Endodermal cell (in vitro differentiated cells): ENCODE measurements around the gene HAUS8. TPM values are rescaled to one million over a fixed set of nuclear protein-coding genes. Genes with fewer than 3 reads are reported as not detected.

ENCODE experiments used
- DNase-seq: peaks from one replicate; pipeline ENCODE4 v3.0.0-alpha.2; 2017
- H3K27ac ChIP-seq: 2 replicates; pipeline ENCODE4 v1.5.1; 2013; ENCODE audit warnings: mild to moderate bottlenecking, low read depth, low read length, moderate library complexity
- H3K27me3 ChIP-seq: 2 replicates; pipeline ENCODE4 v1.6.1; 2013; ENCODE audit warnings: mild to moderate bottlenecking, low read length, moderate library complexity; ENCODE audit not compliant: insufficient read depth, control insufficient read depth, poor library complexity, severe bottlenecking
- H3K36me3 ChIP-seq: 2 replicates; pipeline ENCODE4 v1.7.0; 2013; ENCODE audit warnings: mild to moderate bottlenecking, low read length, moderate library complexity; ENCODE audit not compliant: control insufficient read depth, insufficient read depth
- H3K4me1 ChIP-seq: one replicate; pipeline ENCODE4 v1.7.0; 2013; ENCODE audit warnings: low read length; ENCODE audit not compliant: control insufficient read depth, insufficient read depth
- H3K4me3 ChIP-seq: 2 replicates; pipeline ENCODE4 v1.5.1; 2013; ENCODE audit warnings: mild to moderate bottlenecking, low read length, moderate library complexity
- H3K9ac ChIP-seq: 2 replicates; pipeline ENCODE4 v1.6.1; 2013; ENCODE audit warnings: mild to moderate bottlenecking, low read length, moderate library complexity; ENCODE audit not compliant: poor library complexity, severe bottlenecking; ENCODE audit errors: extremely low read depth
- H3K9me3 ChIP-seq: 2 replicates; pipeline ENCODE4 v1.6.1; 2013; ENCODE audit warnings: mild to moderate bottlenecking, low read length, moderate library complexity; ENCODE audit not compliant: control insufficient read depth
- H3K27ac Mint-ChIP-seq: 2 replicates; pipeline ENCODE4 v1.8.0; 2020; ENCODE audit warnings: mixed read lengths
- H3K27me3 Mint-ChIP-seq: 2 replicates; pipeline ENCODE4 v1.8.0; 2021; ENCODE audit warnings: mild to moderate bottlenecking, mixed read lengths; ENCODE audit not compliant: insufficient read depth
- H3K36me3 Mint-ChIP-seq: 2 replicates; pipeline ENCODE4 v1.8.0; 2020; ENCODE audit warnings: low read depth, mixed read lengths
- H3K4me1 Mint-ChIP-seq: 2 replicates; pipeline ENCODE4 v1.8.0; 2020; ENCODE audit warnings: mixed read lengths
- H3K4me3 Mint-ChIP-seq: 2 replicates; pipeline ENCODE4 v1.8.0; 2020; ENCODE audit warnings: mild to moderate bottlenecking, moderate library complexity, mixed read lengths
- H3K9me3 Mint-ChIP-seq: 2 replicates; pipeline ENCODE4 v1.8.0; 2020; ENCODE audit warnings: mild to moderate bottlenecking, mixed read lengths
- WGBS, 2 experiments: methylation state at CpG; one replicate each; pipeline versions ENCODE4 v1.1.5 to v1.1.7; 2013; ENCODE audit warnings: missing lambda C conversion rate in 2 of 2, mixed read lengths in 1 of 2; ENCODE audit not compliant: insufficient coverage in 1 of 2, insufficient read length in 1 of 2; 5-methylcytosine and 5-hydroxymethylcytosine counted together
- total RNA-seq, 2 donors: library from RNA; stranded (reverse); fragmentation: NEBNext Ultra II Directional in 1 of 2; extraction: Animal tissue kit (Norgen Biotek cat#: 25700) in 1 of 2; gene quantifications; 2 replicates in 1 of 2; 3 replicates in 1 of 2; pipeline ENCODE4 v1.2.1, GENCODE V29; 2021
- TF ChIP-seq, protein P1 (sequence below): fragments of 200-600 bp; sonication (generic); conservative IDR thresholded peaks from 2 replicates; pipeline ENCODE4 v1.5.0; 2021; ENCODE audit warnings: antibody characterized with exemption, mild to moderate bottlenecking

HAUS8 gene
- total RNA-seq, 2 donors from 2014 or later, result 19.4 to 19.9 TPM

DNA sequence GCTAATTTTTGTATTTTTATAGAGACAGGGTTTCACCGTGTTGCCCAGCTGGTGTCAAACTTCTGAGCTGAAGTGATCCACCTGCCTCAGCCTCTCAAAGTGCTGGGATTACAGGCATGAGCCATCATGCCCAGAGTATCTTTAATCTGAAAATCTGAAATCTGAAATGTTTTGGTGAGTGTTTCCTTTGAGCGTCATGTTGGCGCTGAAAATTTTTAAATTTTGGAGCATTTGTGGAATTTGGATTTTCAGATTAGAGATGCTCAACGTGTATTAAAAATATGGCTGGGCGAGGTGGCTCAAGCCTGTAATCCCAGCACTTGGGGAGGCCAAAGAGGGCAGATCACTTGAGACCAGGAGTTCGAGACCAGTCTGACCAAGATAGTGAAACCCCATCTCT is 43.5 kb downstream of the HAUS8 start:
- H3K27me3 Mint-ChIP-seq, result peaks cover 8% of the 10 kb centered on the region
- Histone ChIP-seq H3K27me3 (no peaks in the 10 kb centered on the region), H3K4me3 (no peak overlapping the region), H3K36me3 (no peaks in the 10 kb centered on the region), H3K9ac (no peak overlapping the region), H3K4me1 (no peaks in the 10 kb centered on the region), H3K9me3 (no peaks in the 10 kb centered on the region), H3K27ac (no peak overlapping the region)
- H3K27ac Mint-ChIP-seq, result no peak overlapping the region
- no peaks in the 10 kb centered on the region for H3K36me3 Mint-ChIP-seq
- TF ChIP-seq, protein P1, sequence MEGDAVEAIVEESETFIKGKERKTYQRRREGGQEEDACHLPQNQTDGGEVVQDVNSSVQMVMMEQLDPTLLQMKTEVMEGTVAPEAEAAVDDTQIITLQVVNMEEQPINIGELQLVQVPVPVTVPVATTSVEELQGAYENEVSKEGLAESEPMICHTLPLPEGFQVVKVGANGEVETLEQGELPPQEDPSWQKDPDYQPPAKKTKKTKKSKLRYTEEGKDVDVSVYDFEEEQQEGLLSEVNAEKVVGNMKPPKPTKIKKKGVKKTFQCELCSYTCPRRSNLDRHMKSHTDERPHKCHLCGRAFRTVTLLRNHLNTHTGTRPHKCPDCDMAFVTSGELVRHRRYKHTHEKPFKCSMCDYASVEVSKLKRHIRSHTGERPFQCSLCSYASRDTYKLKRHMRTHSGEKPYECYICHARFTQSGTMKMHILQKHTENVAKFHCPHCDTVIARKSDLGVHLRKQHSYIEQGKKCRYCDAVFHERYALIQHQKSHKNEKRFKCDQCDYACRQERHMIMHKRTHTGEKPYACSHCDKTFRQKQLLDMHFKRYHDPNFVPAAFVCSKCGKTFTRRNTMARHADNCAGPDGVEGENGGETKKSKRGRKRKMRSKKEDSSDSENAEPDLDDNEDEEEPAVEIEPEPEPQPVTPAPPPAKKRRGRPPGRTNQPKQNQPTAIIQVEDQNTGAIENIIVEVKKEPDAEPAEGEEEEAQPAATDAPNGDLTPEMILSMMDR, result no peak
- WGBS, 2 experiments, result 91 to 92% methylated on average over 4 to 6 of the region's 6 CpGs
- no peak overlapping the region for H3K4me3 Mint-ChIP-seq
- no peaks in the 10 kb centered on the region for H3K9me3 Mint-ChIP-seq
- no peaks in the 10 kb centered on the region for H3K4me1 Mint-ChIP-seq
- DNase-seq, result no peak

DNA sequence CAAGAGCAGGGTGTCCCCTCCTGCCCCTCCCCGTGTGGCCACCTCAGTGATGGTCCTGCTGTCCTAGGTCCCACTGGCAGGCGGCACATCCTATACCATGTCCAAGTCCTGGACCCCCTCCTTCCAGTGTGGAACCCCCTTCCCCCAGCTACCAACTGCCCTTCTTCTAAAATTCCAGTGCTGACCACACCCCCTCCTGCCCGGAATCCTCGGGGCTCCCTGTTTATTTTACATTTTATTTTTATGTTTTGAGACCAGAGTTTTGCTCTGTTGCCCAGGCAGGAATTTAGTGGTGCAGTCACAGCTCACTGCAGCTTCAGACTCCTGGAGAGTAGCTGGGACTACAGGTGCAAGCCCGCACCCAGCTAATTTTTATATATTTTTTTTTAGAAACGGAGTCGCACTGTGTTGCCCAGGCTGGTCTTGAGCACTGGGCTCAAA is 47.7 kb downstream of the HAUS8 start:
- Histone ChIP-seq H3K36me3 (no peaks in the 10 kb centered on the region), H3K9me3 (peaks cover 16% of the 10 kb centered on the region), H3K4me1 (no peaks in the 10 kb centered on the region), H3K27me3 (peaks cover 11% of the 10 kb centered on the region), H3K27ac (no peak overlapping the region), H3K4me3 (no peak overlapping the region), H3K9ac (no peak overlapping the region)
- TF ChIP-seq, protein P1, result no peak
- 73 to 75% methylated on average over 4 to 7 of the region's 7 CpGs for WGBS, 2 experiments
- H3K4me3 Mint-ChIP-seq, result peak overlapping the region; percentile 72
- peaks cover 18% of the 10 kb centered on the region for H3K27me3 Mint-ChIP-seq
- peaks cover 5% of the 10 kb centered on the region for H3K4me1 Mint-ChIP-seq
- no peak for DNase-seq
- H3K36me3 Mint-ChIP-seq, result peaks cover 15% of the 10 kb centered on the region
- H3K27ac Mint-ChIP-seq, result no peak overlapping the region
- peaks cover 17% of the 10 kb centered on the region for H3K9me3 Mint-ChIP-seq

DNA sequence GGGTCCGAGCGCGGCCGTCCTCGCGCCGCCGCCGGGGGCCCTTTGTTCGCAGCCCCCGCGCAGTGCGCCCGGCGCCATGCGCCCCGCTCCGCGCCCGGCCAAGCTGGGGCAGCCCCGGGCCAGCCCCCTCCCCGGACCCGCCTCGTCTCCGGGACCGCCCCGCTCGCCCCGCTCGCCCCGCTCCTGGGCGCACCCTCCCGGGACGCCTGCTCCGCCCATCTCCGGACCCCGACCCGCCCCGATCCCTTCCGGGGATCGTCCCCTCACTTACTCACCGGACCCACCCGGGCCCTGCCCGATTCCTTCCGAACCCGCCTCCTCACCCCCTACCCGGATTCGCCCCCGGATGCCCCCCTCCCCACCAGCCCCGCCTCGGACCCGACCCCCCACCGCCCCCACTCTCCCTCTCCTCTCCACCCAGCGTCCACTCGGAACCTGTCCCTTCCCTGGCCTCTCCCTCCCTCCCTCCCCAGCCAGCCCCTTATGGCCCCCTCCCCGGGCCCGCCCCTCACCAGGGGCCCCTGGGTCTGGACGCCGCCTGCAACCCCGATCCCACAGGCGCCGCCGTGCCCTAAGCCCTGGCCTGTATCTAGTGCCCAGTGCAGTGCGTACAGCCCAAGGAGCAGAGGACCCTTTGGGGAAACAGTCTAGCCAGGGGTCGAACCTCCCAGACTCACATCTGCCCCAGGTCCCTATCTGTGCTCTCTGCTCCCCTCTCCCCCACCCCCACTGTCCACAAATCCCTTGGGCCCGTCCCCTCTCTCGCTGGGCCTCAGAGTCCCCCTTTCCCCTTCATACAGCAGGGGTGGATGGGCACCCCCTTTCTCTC is 48.3 kb downstream of the HAUS8 start, which contains the start of gene CPAMD8:
TSS of gene CPAMD8 (minus strand) at position 105 of the 829 bp plus-strand sequence. CDS start 168 bp downstream, outside the sequence.
- peaks cover 11% of the 10 kb centered on the region for H3K27me3 ChIP-seq
- H3K4me1 ChIP-seq, result no peaks in the 10 kb centered on the region
- H3K27ac ChIP-seq, result no peak within 1 kb of the TSS
- H3K27me3 Mint-ChIP-seq, result peaks cover 18% of the 10 kb centered on the region
- peak; percentile 76 for DNase-seq
- H3K4me3 ChIP-seq, result peak within 1 kb of the TSS; percentile 84
- H3K9ac ChIP-seq, result peak within 1 kb of the TSS; percentile 25
- peaks cover 17% of the 10 kb centered on the region for H3K9me3 Mint-ChIP-seq
- WGBS, 2 experiments, result 7 to 10% methylated on average over 16 to 57 of the region's 67 CpGs
- H3K4me1 Mint-ChIP-seq, result peaks cover 5% of the 10 kb centered on the region
- H3K27ac Mint-ChIP-seq, result no peak within 1 kb of the TSS
- H3K4me3 Mint-ChIP-seq, result peak within 1 kb of the TSS; percentile 72
- H3K36me3 Mint-ChIP-seq, result peaks cover 15% of the 10 kb centered on the region
- TF ChIP-seq, protein P1, result no peak
- H3K9me3 ChIP-seq, result peaks cover 16% of the 10 kb centered on the region
- no peaks in the 10 kb centered on the region for H3K36me3 ChIP-seq
